ENCODE results near the gene ACOT12.
A peak's percentile ranks its signal among the peaks of the same experiment; 100 is the strongest.

Gene ACOT12

GRCh38 chr5:81393783-81394718, at the start of gene ACOT12:
ACOT12 (minus strand) TSS chr5:81394134; CDS start chr5:81394114, 20 bp downstream.
- in situ Hi-C loops (cut with HindIII; ENCODE audit: low pct_ligation_motif_present, low sequenced_read_pairs) = no loop called here

GRCh38 chr5:81435023-81435422, 41.1 kb upstream of the ACOT12 start:
- Histone ChIP-seq H3K27ac (no peak overlapping the region), H3K27me3 (replicated peaks) (no peaks in the 10 kb centered on the region), H3K36me3 (replicated peaks) (no peaks in the 10 kb centered on the region), H3K4me3 (ENCODE audit: low read depth, low read length) (no peak overlapping the region)
- in situ Hi-C loops (cut with HindIII; ENCODE audit: low pct_ligation_motif_present, low sequenced_read_pairs) = no loop called here
- DNase-seq = no peak
- TF ChIP-seq, protein P1, sequence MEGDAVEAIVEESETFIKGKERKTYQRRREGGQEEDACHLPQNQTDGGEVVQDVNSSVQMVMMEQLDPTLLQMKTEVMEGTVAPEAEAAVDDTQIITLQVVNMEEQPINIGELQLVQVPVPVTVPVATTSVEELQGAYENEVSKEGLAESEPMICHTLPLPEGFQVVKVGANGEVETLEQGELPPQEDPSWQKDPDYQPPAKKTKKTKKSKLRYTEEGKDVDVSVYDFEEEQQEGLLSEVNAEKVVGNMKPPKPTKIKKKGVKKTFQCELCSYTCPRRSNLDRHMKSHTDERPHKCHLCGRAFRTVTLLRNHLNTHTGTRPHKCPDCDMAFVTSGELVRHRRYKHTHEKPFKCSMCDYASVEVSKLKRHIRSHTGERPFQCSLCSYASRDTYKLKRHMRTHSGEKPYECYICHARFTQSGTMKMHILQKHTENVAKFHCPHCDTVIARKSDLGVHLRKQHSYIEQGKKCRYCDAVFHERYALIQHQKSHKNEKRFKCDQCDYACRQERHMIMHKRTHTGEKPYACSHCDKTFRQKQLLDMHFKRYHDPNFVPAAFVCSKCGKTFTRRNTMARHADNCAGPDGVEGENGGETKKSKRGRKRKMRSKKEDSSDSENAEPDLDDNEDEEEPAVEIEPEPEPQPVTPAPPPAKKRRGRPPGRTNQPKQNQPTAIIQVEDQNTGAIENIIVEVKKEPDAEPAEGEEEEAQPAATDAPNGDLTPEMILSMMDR (IDR thresholded peaks at IDR 0.05; ENCODE audit: low read depth, low read length, missing control alignments) = no peak

More at GRCh38 chr5:81393783-81394718, at the start of gene ACOT12:
- no peaks in the 10 kb centered on the region for H3K27me3 ChIP-seq (replicated peaks)
- H3K27ac ChIP-seq = no peak within 1 kb of the TSS
- H3K4me3 ChIP-seq (ENCODE audit: low read depth, low read length) = peak within 1 kb of the TSS; percentile 52
- TF ChIP-seq, protein P1 (IDR thresholded peaks at IDR 0.05; ENCODE audit: low read depth, low read length, missing control alignments) = no peak
- peak; percentile 4 for DNase-seq
- no peaks in the 10 kb centered on the region for H3K36me3 ChIP-seq (replicated peaks)

DNA sequence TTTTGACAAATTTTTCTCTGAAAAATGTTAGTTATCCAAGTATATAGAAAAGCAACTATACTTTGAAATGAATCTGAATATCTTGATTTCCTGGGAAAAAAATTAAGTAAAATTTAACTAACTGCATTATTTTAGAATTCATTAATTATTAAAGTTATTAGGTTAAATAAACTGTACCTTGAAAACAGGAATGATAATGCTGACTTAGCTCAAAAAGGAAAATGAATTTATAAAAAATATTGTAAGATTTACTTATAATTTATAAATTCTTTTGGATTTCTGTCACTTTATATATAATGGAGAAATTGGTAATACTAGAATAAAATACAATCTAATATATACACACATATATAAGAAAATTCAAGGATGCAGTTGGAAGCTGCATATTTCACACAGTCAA, 36.1 kb upstream of the ACOT12 start:
- TF ChIP-seq, protein P1 (IDR thresholded peaks at IDR 0.05; ENCODE audit: low read depth, low read length, missing control alignments) = no peak
- no peak overlapping the region for H3K4me3 ChIP-seq (ENCODE audit: low read depth, low read length)
- no peak for DNase-seq
- H3K36me3 ChIP-seq (replicated peaks) = no peaks in the 10 kb centered on the region
- H3K27me3 ChIP-seq (replicated peaks) = no peaks in the 10 kb centered on the region
- no peak overlapping the region for H3K27ac ChIP-seq
- in situ Hi-C loops (cut with HindIII; ENCODE audit: low pct_ligation_motif_present, low sequenced_read_pairs) = no loop called here

DNA sequence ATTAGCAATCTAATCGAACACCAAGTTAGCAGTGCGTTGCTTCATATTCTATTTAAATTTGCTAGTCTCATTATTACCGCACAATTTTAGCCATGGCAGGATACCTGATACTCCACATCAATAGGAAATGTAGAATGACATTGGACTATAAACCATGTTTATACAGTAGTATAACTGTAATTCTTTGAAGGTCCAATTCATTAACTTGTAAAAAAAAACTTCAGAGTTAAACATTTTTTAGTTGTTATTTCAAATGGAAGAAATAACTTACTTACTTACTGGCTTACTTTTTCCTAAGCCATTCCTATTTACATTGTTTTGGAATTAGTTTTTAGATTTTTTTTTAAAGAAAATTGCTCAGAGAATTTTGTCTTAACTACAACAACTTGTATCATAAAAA, 35.4 kb upstream of the ACOT12 start:
- Histone ChIP-seq H3K4me3 (ENCODE audit: low read depth, low read length) (no peak overlapping the region), H3K36me3 (replicated peaks) (no peaks in the 10 kb centered on the region), H3K27ac (no peak overlapping the region), H3K27me3 (replicated peaks) (no peaks in the 10 kb centered on the region)
- no peak for DNase-seq
- in situ Hi-C loops (cut with HindIII; ENCODE audit: low pct_ligation_motif_present, low sequenced_read_pairs) = no loop called here
- TF ChIP-seq, protein P1 (IDR thresholded peaks at IDR 0.05; ENCODE audit: low read depth, low read length, missing control alignments) = no peak

DNA sequence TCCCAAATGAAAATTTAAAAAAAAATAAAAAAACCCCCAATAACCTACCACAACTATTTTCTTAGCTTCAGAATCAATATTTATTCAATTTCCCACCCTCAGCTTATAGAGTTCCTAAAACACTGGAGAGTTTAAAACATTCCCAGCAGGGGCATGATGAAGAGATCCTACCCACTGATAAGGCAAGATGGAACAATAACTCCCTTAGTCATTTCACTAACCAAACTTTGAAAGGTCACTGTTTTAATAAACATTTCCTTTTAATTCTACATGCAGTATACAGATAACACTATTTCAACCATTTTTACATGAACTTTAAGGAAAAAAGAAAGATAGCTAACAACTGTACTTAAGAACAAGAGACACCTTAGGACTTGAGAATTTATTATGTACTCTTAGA, 34.9 kb upstream of the ACOT12 start:
- Histone ChIP-seq H3K36me3 (replicated peaks) (no peaks in the 10 kb centered on the region), H3K27ac (no peak overlapping the region), H3K27me3 (replicated peaks) (no peaks in the 10 kb centered on the region), H3K4me3 (ENCODE audit: low read depth, low read length) (no peak overlapping the region)
- TF ChIP-seq, protein P1 (IDR thresholded peaks at IDR 0.05; ENCODE audit: low read depth, low read length, missing control alignments) = no peak
- in situ Hi-C loops (cut with HindIII; ENCODE audit: low pct_ligation_motif_present, low sequenced_read_pairs) = no loop called here
- DNase-seq = no peak

Measured in brain microvascular endothelial cell (primary cell).